Parathyroid adenoma (tissue), 2 donors: Measurements from ENCODE around the gene SLC2A4.

Experiments used
- H2AFZ ChIP-seq: fragments of 300-600 bp; sonication (generic); one replicate; pipeline ENCODE4 v1.7.0; 2017; ENCODE audit warnings: antibody characterized with exemption, mild to moderate bottlenecking
- H3K27ac ChIP-seq: fragments of 300-600 bp; sonication (generic); one replicate; pipeline ENCODE4 v1.7.0; 2017
- H3K27me3 ChIP-seq: fragments of 300-600 bp; sonication (generic); one replicate; pipeline ENCODE4 v1.7.0; 2017; ENCODE audit warnings: low read length; ENCODE audit not compliant: control insufficient read depth, insufficient read depth
- H3K36me3 ChIP-seq: fragments of 300-600 bp; sonication (generic); one replicate; pipeline ENCODE4 v1.7.0; 2017; ENCODE audit warnings: low read length; ENCODE audit not compliant: control insufficient read depth, insufficient read depth
- H3K4me1 ChIP-seq: fragments of 300-600 bp; sonication (generic); one replicate; pipeline ENCODE4 v1.7.0; 2017; ENCODE audit warnings: control low read depth
- H3K4me2 ChIP-seq: fragments of 300-600 bp; sonication (generic); one replicate; pipeline ENCODE4 v1.7.0; 2017; ENCODE audit warnings: low read length
- H3K4me3 ChIP-seq: fragments of 300-600 bp; sonication (generic); one replicate; pipeline ENCODE4 v1.7.0; 2017; ENCODE audit warnings: low read depth, low read length
- H3K79me2 ChIP-seq: fragments of 300-600 bp; sonication (generic); one replicate; pipeline ENCODE4 v1.7.0; 2017; ENCODE audit warnings: control low read depth
- H3K9ac ChIP-seq: fragments of 300-600 bp; sonication (generic); one replicate; pipeline ENCODE4 v1.7.0; 2017; ENCODE audit warnings: mild to moderate bottlenecking
- H3K9me3 ChIP-seq: fragments of 300-600 bp; sonication (generic); one replicate; pipeline ENCODE4 v1.7.0; 2017; ENCODE audit warnings: low read length; ENCODE audit not compliant: control insufficient read depth
- CTCF ChIP-seq: fragments of 300-600 bp; sonication (generic); IDR thresholded peaks from one replicate; pipeline ENCODE4 v1.7.0; 2017; ENCODE audit warnings: antibody characterized with exemption, mild to moderate bottlenecking
- donor health status: primary hyperparathyroidism.

The SLC2A4 gene

GRCh38 chr17:7235693-7236665 lies 45.5 kb upstream of the SLC2A4 start:
- no peaks in the 10 kb centered on the region for H3K36me3 ChIP-seq
- peaks cover 21% of the 10 kb centered on the region for H3K4me1 ChIP-seq
- peaks cover 26% of the 10 kb centered on the region for H3K79me2 ChIP-seq
- no peak overlapping the region for H3K9ac ChIP-seq
- H2AFZ ChIP-seq = no peak overlapping the region
- H3K27ac ChIP-seq = no peak overlapping the region
- no peaks in the 10 kb centered on the region for H3K27me3 ChIP-seq
- no peak overlapping the region for H3K4me3 ChIP-seq
- no peak overlapping the region for H3K4me2 ChIP-seq
- no peak for TF ChIP-seq CTCF
- no peaks in the 10 kb centered on the region for H3K9me3 ChIP-seq

- Histone ChIP-seq H3K27me3 (no peaks in the 10 kb centered on the region), H3K9ac (no peak overlapping the region), H3K4me1 (peaks cover 26% of the 10 kb centered on the region), H3K36me3 (no peaks in the 10 kb centered on the region), H3K79me2 (peaks cover 24% of the 10 kb centered on the region), H3K27ac (peak overlapping the region; percentile 77), H3K9me3 (no peaks in the 10 kb centered on the region), H2AFZ (no peak overlapping the region), H3K4me2 (no peak overlapping the region), H3K4me3 (no peak overlapping the region)
- TF ChIP-seq CTCF = no peak
These were observed 44.7 kb upstream of the SLC2A4 start for GRCh38 chr17:7236808-7237207.

- Histone ChIP-seq H3K4me2 (peak overlapping the region; percentile 67), H3K27me3 (no peaks in the 10 kb centered on the region), H3K4me3 (peak overlapping the region; percentile 68), H3K9ac (no peak overlapping the region), H3K27ac (peak overlapping the region; percentile 77), H2AFZ (no peak overlapping the region), H3K4me1 (peaks cover 22% of the 10 kb centered on the region), H3K79me2 (peaks cover 19% of the 10 kb centered on the region), H3K9me3 (no peaks in the 10 kb centered on the region), H3K36me3 (no peaks in the 10 kb centered on the region)
- no peak for TF ChIP-seq CTCF
These were observed 44.2 kb upstream of the SLC2A4 start for GRCh38 chr17:7237266-7237760.

- H3K9ac ChIP-seq = peak overlapping the region; percentile 78
- peak overlapping the region; percentile 93 for H3K4me3 ChIP-seq
- peak overlapping the region; percentile 67 for H3K4me2 ChIP-seq
- H2AFZ ChIP-seq = peak overlapping the region; percentile 68
- peaks cover 18% of the 10 kb centered on the region for H3K4me1 ChIP-seq
- TF ChIP-seq CTCF = no peak
- H3K27me3 ChIP-seq = no peaks in the 10 kb centered on the region
- peaks cover 14% of the 10 kb centered on the region for H3K79me2 ChIP-seq
- H3K27ac ChIP-seq = peak overlapping the region; percentile 77
- no peaks in the 10 kb centered on the region for H3K36me3 ChIP-seq
- H3K9me3 ChIP-seq = no peaks in the 10 kb centered on the region
These were observed 43.6 kb upstream of the SLC2A4 start for GRCh38 chr17:7237761-7238419.
